A549 (cell line): ENCODE data around the gene TMEM223. TPM values are rescaled to one million over a fixed set of nuclear protein-coding genes. Genes with fewer than 3 reads are reported as not detected.

Experiments used
- ATAC-seq, 2 experiments: fragments of 200-7000 bp in 1 of 2; fragments of >200 bp in 1 of 2; cut with Nextera tagmentation in 1 of 2; cut with Tn5 transposase in 1 of 2; 3 replicates each; pipeline versions ENCODE4 v1.8.0 to v1.9.1; 2018 to 2020; ENCODE audit warnings: mild to moderate bottlenecking in 1 of 2, moderate library complexity in 1 of 2
- CTCF ChIA-PET: fragments of 300-600 bp; sonication (Branson Sonifier 250); formaldehyde crosslinking; extraction: SDS; loops from one replicate; lab custom pipeline; 2021; ENCODE audit warnings: antibody characterized with exemption, inconsistent platforms; lab: Yijun Ruan, JAX
- POLR2A ChIA-PET: fragments of 350-600 bp; formaldehyde crosslinking; extraction: SDS; loops from one replicate; lab custom pipeline; 2021; ENCODE audit warnings: antibody characterized with exemption, inconsistent platforms; lab: Yijun Ruan, JAX
- DNase-seq, 2 experiments: peaks; one replicate each; pipeline versions ENCODE4 v3.0.0 to v3.0.0-alpha.2; 2011 to 2016; ENCODE audit warnings: low read depth in 1 of 2, low spot score in 1 of 2
- FAIRE-seq: peaks from 2 replicates; lab custom pipeline; 2011; peaks lifted over from hg19 to GRCh38; lab: Jason Lieb, UNC
- H3K27ac ChIP-seq, 2 experiments: fragments of >200 bp; sonication (Bioruptor Twin); formaldehyde crosslinking; 3 replicates each; pipeline ENCODE4 v1.5.1; 2016 to 2017
- H3K4me1 ChIP-seq: fragments of >200 bp; sonication (Bioruptor Twin); formaldehyde crosslinking; 3 replicates; pipeline ENCODE4 v1.6.1; 2016
- H3K4me2 ChIP-seq: fragments of >200 bp; sonication (Bioruptor Twin); formaldehyde crosslinking; 3 replicates; pipeline ENCODE4 v1.6.1; 2016
- H3K4me3 ChIP-seq: fragments of >200 bp; sonication (Bioruptor Twin); formaldehyde crosslinking; 3 replicates; pipeline ENCODE4 v1.5.1; 2016
- H3K9me3 ChIP-seq: fragments of >200 bp; sonication (Bioruptor Twin); formaldehyde crosslinking; 3 replicates; pipeline ENCODE4 v1.6.1; 2016
- BHLHE40 ChIP-seq: IDR thresholded peaks from 2 replicates; pipeline ENCODE4 v1.6.1; 2012; ENCODE audit warnings: low read depth, low read length, inconsistent platforms
- CEBPB ChIP-seq, 2 experiments: fragments of >200 bp in 1 of 2; sonication (Bioruptor Twin) in 1 of 2; formaldehyde crosslinking in 1 of 2; IDR thresholded peaks; 2 replicates each; pipeline ENCODE4 v1.6.1; 2012 to 2016
- CHD4 ChIP-seq: fragments of 200-600 bp; sonication (generic); IDR thresholded peaks from 2 replicates; pipeline ENCODE4 v1.6.1; 2016; ENCODE audit warnings: antibody characterized with exemption, mild to moderate bottlenecking, borderline replicate concordance
- EHMT2 ChIP-seq: fragments of 200-600 bp; sonication (generic); IDR thresholded peaks from 2 replicates; pipeline ENCODE4 v1.6.1; 2016; ENCODE audit warnings: antibody characterized with exemption, low read depth, mild to moderate bottlenecking, moderate library complexity
- EP300 ChIP-seq, 2 experiments: fragments of >200 bp; sonication (Bioruptor Twin); formaldehyde crosslinking; IDR thresholded peaks; 2 replicates in 1 of 2; 3 replicates in 1 of 2; pipeline ENCODE4 v1.6.1; 2016 to 2017
- FOSB ChIP-seq: fragments of 250-450 bp; sonication (Bioruptor Pico); IDR thresholded peaks from 2 replicates; pipeline ENCODE4 v1.5.0; 2020; ENCODE audit warnings: mild to moderate bottlenecking, moderate library complexity
- FOXS1 ChIP-seq: fragments of 250-450 bp; sonication (Bioruptor Pico); IDR thresholded peaks from 2 replicates; pipeline ENCODE4 v1.5.0; 2020; ENCODE audit warnings: mild to moderate bottlenecking, moderate library complexity
- HOXB5 ChIP-seq: fragments of 250-450 bp; sonication (Bioruptor Pico); IDR thresholded peaks from 2 replicates; pipeline ENCODE4 v1.5.0; 2020; ENCODE audit warnings: mild to moderate bottlenecking, moderate library complexity
- JUN ChIP-seq, 2 experiments: fragments of >200 bp; sonication (Bioruptor Twin); formaldehyde crosslinking; IDR thresholded peaks; 2 replicates in 1 of 2; 3 replicates in 1 of 2; pipeline ENCODE4 v1.6.1; 2016 to 2017
- MAZ ChIP-seq: fragments of 150-350 bp; IDR thresholded peaks from 2 replicates; pipeline ENCODE4 v1.6.1; 2014; ENCODE audit warnings: antibody characterized with exemption, low read depth, low read length, borderline replicate concordance
- NPAS2 ChIP-seq: fragments of 250-450 bp; sonication (Bioruptor Pico); IDR thresholded peaks from 2 replicates; pipeline ENCODE4 v1.8.0; 2022; ENCODE audit warnings: mild to moderate bottlenecking, moderate library complexity, borderline replicate concordance
- POLR2AphosphoS2 ChIP-seq: conservative IDR thresholded peaks from 2 replicates; pipeline ENCODE4 v1.6.1; 2012; ENCODE audit warnings: low read length, improper control_type of control experiment, inconsistent platforms
- RAD21 ChIP-seq, 2 experiments: fragments of >200 bp in 1 of 2; sonication (Bioruptor Twin) in 1 of 2; formaldehyde crosslinking in 1 of 2; IDR thresholded peaks in 1 of 2; conservative IDR thresholded peaks in 1 of 2; 2 replicates in 1 of 2; 3 replicates in 1 of 2; pipeline ENCODE4 v1.6.1; 2012 to 2018; ENCODE audit warnings: inconsistent platforms in 1 of 2
- SMC3 ChIP-seq: fragments of >200 bp; sonication (Bioruptor Twin); formaldehyde crosslinking; IDR thresholded peaks from 3 replicates; pipeline ENCODE4 v1.6.1; 2018; ENCODE audit warnings: inconsistent platforms
- TFCP2L1 ChIP-seq: fragments of 250-450 bp; sonication (Bioruptor Pico); IDR thresholded peaks from 2 replicates; pipeline ENCODE4 v1.5.0; 2021; ENCODE audit warnings: mild to moderate bottlenecking
- TP53 ChIP-seq: fragments of 250-450 bp; sonication (Bioruptor Pico); IDR thresholded peaks from 2 replicates; pipeline ENCODE4 v1.5.0; 2021; ENCODE audit warnings: mild to moderate bottlenecking, moderate library complexity
- ZFP36 ChIP-seq: fragments of 450-650 bp; IDR thresholded peaks from 2 replicates; pipeline ENCODE4 v1.6.1; 2014; ENCODE audit warnings: borderline replicate concordance; ENCODE audit not compliant: partially characterized antibody
- WGBS: methylation state at CpG from one replicate; pipeline ENCODE4 v1.1.6; 2017; ENCODE audit errors: missing lambda C conversion rate; 5-methylcytosine and 5-hydroxymethylcytosine counted together
- polyA plus RNA-seq, 4 experiments: library from polyadenylated mRNA; depleted of rRNA in 3 of 4; stranded (reverse); fragments of >200 nt; fragmentation: RNase III in 1 of 4; extraction: RNeasy Plus Mini Kit Qiagen cat#74134 plus additional on column Dnase treatment in 1 of 4; gene quantifications; 2 replicates in 3 of 4; 3 replicates in 1 of 4; pipeline ENCODE4 v1.2.3, GENCODE V29; 2011 to 2017
- TF ChIP-seq, protein P1 (sequence below): IDR thresholded peaks from 2 replicates; pipeline ENCODE4 v1.6.1; 2012
- TF ChIP-seq, protein P2 (sequence below): fragments of 150-350 bp; IDR thresholded peaks from 2 replicates; pipeline ENCODE4 v1.6.1; 2014; ENCODE audit warnings: low read depth, mild to moderate bottlenecking, low read length

TMEM223 gene
- polyA plus RNA-seq, 2 of the 4 experiments (the other 2 are of a cell fraction) = 23.5 to 26.5 TPM

DNA sequence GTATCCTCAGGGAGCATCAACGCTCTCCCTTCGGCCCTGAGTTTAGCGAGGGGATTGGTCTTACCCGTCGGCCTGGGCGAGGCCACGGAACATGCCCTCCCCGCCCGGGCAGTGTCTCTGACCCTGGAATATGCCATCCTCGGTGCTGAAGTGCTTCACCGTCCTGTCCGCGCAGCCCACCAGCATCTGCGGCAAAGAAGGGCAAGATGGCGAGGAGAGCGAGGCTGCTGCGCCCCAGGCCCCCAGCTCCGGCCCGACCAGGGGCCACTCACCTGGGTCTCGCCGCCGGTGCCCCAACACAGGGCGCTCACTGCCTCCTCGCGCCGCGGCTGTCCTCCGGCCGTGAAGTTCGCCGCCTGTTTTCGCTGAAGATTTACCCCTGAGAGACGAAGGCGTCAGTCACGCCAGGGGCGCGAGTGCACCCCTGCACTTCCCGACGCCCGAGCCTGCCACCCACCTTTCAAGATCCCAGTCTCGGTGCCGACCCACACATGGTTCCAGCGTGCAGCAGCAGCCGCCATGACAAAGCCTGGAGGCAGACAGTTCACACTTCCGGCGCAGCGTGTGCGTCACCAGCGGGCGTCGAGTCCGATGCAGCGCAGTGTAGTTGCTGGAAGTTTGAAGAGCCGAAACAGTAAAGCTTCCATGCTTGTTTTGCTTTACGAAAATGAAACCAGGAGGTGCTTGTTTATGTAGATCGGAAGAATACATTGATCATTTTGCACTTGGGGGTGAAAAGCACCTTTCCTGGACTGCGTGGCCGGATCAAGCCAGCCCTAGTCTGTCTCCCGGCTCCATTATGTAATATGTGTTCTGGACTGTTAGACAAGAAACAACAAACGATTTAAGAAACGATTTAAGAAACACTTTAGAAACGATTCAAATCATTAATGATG, 47.5 kb upstream of the TMEM223 start, which contains the start of gene WDR74 (continued):
- no peak for TF ChIP-seq CHD4

DNA sequence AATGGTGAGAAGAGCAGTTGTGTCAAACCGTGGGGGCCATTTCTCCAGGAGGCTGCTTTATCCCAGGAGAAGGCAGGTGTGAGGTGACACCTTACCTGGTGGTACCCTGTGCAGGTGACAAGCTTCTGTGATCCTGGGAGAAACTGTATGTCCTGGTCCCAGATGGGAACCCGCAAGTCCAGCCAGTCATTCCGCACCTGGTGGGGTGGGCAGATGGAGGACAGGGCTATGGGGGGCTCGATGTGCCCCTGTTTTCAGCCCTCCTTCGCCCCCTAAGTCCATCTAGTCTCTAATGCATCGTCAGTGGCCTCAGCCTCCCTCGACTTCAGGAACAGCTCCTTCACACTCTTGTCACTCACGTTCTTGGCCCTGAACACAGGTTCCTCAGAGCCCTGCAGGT, 43.5 kb upstream of the TMEM223 start:
- no peak overlapping the region for H3K4me3 ChIP-seq
- ATAC-seq = no peak
- H3K9me3 ChIP-seq = no peaks in the 10 kb centered on the region
- no peak for FAIRE-seq
- no peak overlapping the region for H3K27ac ChIP-seq
- POLR2A ChIA-PET = no interaction called here
- CTCF ChIA-PET = interaction anchor here (0.6 to 2.0 kb wide), 4 partner anchors 20 to 225 kb away, joined by 3 to 8 read pairs (median 4); partner anchors contain the start of gene TMEM179B
- no peak overlapping the region for H3K4me2 ChIP-seq
- peaks cover 25% of the 10 kb centered on the region for H3K4me1 ChIP-seq
- no peak for DNase-seq
- 84% methylated on average over 8 of the region's 8 CpGs for WGBS
- TF ChIP-seq TFCP2L1 (CRISPR knock-in tag) (no peak), ZFP36 (no peak), RAD21 (conservative IDR thresholded peaks at IDR 0.05 in 1 of 2, IDR thresholded peaks at IDR 0.05 in 1 of 2) (no peak), BHLHE40 (no peak), EHMT2 (no peak), JUN (IDR thresholded peaks at IDR 0.05) (no peak), CEBPB (IDR thresholded peaks at IDR 0.05) (no peak), NPAS2 (no peak), FOSB (CRISPR knock-in tag) (no peak), MAZ (no peak), TP53 (CRISPR knock-in tag) (no peak), FOXS1 (CRISPR knock-in tag) (no peak), EP300 (IDR thresholded peaks at IDR 0.05) (no peak), SMC3 (no peak)
- TF ChIP-seq, protein P1, sequence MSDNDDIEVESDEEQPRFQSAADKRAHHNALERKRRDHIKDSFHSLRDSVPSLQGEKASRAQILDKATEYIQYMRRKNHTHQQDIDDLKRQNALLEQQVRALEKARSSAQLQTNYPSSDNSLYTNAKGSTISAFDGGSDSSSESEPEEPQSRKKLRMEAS = no peak
- TF ChIP-seq, protein P2, sequence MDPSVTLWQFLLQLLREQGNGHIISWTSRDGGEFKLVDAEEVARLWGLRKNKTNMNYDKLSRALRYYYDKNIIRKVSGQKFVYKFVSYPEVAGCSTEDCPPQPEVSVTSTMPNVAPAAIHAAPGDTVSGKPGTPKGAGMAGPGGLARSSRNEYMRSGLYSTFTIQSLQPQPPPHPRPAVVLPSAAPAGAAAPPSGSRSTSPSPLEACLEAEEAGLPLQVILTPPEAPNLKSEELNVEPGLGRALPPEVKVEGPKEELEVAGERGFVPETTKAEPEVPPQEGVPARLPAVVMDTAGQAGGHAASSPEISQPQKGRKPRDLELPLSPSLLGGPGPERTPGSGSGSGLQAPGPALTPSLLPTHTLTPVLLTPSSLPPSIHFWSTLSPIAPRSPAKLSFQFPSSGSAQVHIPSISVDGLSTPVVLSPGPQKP = no peak

DNA sequence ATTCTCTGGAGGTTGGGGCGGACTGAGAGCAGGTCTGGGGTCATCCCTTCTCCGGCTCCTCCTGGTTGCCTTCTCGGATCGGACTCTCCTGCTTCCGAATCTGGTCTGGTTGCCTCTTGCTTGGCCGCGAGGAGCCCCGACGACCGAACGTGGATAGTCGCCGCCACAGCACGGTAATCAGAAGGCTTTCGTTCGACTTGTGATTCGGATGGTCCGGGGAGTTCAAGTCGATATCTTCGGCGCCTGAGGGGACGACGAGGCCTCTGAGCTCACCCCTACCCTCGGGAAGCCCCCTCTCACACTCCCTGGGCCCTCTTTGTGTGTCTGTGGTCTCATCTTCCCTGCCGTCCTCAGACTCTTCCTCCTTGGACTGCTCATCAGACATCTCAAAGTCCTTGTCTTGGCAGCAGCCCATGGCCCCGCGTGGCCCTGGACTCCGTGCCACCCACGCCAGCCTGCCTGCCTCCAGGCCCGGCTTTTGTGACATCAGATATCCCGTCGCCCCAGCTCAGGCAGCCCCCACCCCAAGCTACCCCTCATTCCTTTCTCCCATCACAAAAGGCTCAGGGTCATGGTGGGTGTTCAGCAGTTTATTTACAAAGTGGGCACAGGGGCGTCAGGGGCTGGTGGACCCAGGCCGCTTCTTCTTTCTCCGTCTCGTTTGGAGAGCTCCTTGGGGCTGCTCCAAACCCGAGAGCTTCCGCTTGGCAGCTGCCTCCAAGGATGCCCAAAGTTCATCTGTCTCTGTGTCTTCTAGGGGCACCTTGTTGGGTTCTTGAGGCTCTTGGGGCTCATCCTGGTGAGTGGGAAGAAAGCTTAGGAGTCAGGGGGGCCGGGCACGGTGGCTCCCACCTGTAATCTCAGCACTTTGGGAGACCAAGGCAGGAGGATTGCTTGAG, 40.8 kb upstream of the TMEM223 start, which contains the start of gene TEX54:
TSS of gene TEX54 (minus strand) at position 506 of the 899 bp plus-strand sequence.
- Histone ChIP-seq H3K4me2 (peak within 1 kb of the TSS; percentile 78), H3K27ac (peak within 1 kb of the TSS; percentile 91 to 94), H3K4me1 (peaks cover 19% of the 10 kb centered on the region), H3K4me3 (peak within 1 kb of the TSS; percentile 85), H3K9me3 (no peaks in the 10 kb centered on the region)
- POLR2A ChIA-PET = interaction anchor here (0.6 to 2.2 kb wide), 14 partner anchors 8 to 211 kb away, joined by 3 to 52 read pairs (median 6); partner anchors contain the start of genes B3GAT3, HNRNPUL2, SLC3A2 and TMEM179B
- FAIRE-seq = no peak
- peak; percentile 49 to 51 for ATAC-seq
- CTCF ChIA-PET = interaction anchor here (0.6 to 3.0 kb wide), 5 partner anchors 9 to 438 kb away, joined by 3 to 16 read pairs (median 4); partner anchors contain the start of gene TMEM179B
- TF ChIP-seq TP53 (CRISPR knock-in tag) = no peak
- 0 out of 2 replicates have a peak, but pooled peaks have one; percentile 76 for TF ChIP-seq POLR2AphosphoS2
- 0 out of 2 replicates have a peak, but pooled peaks have one; percentile 19 for TF ChIP-seq HOXB5 (CRISPR knock-in tag)
- no peak for DNase-seq
- WGBS = 23% methylated on average over 39 of the region's 40 CpGs
